ENCODE data around the gene MXI1.

- no peak for TF ChIP-seq EZH2 (IDR thresholded peaks at IDR 0.05; ENCODE audit: borderline replicate concordance, insufficient read depth, low read depth, low read length, poor library complexity, severe bottlenecking)
- TF ChIP-seq CTCF (IDR thresholded peaks at IDR 0.05): no peak
These were observed 117.4 kb downstream of the MXI1 start for GRCh38 chr10:110324805-110325280.
